ENCODE data around the gene FUBP3.
"Not testable (repeated sequence)": the region's sequence is repeated elsewhere in the genome, so short reads cannot be mapped to it uniquely, and the experiment has no call there.

FUBP3 gene

DNA sequence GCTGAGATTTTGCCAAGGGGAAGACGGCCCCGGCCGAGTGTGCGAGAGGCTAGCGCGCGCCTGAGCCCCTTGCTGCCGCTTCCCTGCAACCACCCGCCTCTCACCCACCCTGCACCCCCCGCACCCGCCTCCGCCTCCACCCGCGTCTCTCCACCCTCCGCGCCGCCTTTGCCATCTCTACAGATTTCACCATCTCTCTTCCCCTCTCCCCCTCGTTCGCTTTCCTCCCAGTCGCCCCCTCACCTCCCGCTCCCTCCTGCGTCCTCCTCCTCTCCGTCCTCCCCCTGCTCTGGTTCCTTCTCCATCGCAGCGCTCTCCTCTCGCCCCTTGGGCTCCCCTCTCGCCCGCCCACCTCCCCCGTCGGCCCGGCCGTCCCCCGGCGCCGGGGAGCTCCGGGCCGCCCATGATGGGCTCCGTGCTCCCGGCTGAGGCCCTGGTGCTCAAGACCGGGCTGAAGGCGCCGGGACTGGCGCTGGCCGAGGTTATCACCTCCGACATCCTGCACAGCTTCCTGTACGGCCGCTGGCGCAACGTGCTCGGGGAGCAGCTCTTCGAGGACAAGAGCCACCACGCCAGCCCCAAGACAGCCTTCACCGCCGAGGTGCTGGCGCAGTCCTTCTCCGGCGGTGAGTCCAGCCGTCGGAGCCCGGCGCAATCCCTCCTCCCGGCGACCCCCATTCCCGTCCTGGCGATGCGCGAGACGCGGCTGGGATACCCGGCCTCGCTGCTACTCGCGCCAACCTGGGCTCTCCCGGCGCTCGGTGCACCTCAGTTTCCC lies 85.1 kb downstream of the FUBP3 start, which contains the start of gene PRDM12:
TSS of gene PRDM12 (plus strand) at position 344 of the 778 bp plus-strand sequence. CDS start at position 404, 60 bp downstream.
- no peak for DNase-seq

- DNase-seq: no peak
These were observed 85.7 kb downstream of the FUBP3 start for GRCh38 chr9:130665029-130665430.

DNA sequence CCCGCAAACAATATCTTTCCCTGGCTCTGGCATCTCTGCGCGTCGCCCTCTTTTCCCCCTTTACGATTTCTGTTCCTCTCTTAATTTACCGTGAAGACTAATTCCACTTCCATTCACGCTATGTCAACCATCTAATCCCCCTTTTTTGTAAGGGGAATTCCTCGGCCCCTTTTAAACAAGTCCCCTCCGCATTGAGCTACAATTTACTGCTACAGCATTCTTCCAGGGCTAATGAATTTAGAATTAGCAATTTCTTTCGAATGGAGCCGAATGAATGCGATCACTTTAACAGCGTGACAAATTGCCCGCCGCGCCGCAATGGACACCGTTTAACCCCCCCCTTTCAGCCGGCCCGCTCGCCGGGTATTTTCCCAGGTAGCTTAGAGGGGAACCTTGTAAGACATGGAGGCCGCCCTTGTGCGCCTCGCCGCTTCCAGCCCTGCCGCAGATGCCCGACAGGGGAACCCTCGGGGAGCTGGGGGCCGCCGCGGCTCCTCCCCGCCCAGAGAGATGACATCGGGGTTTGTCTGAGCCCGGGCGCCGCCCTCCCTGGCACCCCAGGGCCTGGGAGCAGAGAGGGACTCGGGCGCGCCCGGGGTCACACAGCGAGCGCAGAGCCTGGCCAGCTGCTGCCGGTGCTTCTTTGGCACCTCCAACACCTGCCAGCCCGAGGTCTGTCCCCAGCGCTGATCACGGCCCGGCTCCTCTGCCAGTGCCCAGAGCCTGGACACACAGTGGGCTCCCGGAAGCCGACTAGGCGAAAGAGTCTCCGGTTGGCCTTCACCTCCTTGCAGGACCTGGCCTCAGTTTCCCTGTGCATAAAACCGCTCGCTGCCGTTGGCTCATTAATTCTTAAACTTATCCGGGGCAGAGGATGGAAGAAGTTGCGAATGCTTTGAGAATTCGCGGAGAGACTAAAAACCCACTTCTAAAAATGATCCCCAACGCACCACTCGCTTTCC lies 86.3 kb downstream of the FUBP3 start:
- DNase-seq: no peak

DNA sequence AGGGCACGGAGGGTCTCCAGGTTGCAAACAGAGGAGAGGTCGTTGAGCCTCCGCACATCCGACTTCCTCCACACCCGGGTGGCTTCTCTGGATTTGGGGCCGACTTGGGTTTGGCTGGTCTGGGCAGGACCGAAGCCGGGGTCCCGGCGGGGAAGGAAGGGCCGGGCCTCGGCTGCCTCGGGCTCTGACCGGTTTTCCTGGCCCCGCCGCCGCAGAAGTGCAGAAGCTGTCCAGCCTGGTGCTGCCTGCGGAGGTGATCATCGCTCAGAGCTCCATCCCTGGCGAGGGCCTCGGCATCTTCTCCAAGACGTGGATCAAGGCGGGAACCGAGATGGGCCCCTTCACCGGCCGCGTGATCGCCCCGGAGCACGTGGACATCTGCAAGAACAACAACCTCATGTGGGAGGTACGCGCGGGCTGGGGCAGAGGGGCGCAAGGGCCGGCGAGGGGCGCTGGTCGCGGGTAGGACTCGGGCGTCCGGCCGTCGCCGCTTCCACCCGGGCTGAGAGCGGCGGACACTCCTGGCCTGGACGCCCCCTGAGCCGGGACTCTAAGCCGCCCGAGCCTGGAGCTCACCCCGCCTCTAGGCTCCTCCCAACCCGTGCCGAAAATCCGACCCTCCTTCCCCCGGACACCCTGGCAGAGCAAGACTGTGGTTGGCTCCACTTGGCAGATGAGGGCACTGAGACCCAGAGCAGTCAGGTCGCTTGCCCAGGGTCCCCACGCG lies 87.2 kb downstream of the FUBP3 start:
- DNase-seq: no peak

GRCh38 chr9:130667120-130667435 lies 87.7 kb downstream of the FUBP3 start:
- DNase-seq: no peak

- no peak for DNase-seq
These were observed 88.8 kb downstream of the FUBP3 start for GRCh38 chr9:130668196-130668595.

DNA sequence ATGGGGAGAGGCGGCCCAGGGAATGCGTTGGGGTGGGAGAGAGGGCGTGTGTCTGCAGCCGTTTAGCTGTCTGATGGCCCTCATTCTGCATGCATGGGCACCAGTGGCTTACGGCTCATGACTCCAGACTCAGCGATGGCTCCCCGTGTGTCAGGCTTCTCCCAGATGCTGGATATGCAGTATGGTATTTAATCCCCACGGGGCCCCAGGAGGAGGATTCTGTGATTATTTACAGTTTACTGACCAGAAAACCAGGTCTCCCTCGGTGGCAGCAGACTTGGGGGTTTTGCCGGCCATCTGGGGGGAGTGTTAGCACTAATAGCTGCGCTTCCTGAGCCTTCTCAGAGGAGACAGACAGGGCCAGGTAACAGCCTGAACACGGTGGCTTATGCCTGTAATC lies 89.3 kb downstream of the FUBP3 start:
- DNase-seq: no peak

- no peak for DNase-seq
These were observed 90.6 kb downstream of the FUBP3 start for GRCh38 chr9:130669965-130670364.

DNA sequence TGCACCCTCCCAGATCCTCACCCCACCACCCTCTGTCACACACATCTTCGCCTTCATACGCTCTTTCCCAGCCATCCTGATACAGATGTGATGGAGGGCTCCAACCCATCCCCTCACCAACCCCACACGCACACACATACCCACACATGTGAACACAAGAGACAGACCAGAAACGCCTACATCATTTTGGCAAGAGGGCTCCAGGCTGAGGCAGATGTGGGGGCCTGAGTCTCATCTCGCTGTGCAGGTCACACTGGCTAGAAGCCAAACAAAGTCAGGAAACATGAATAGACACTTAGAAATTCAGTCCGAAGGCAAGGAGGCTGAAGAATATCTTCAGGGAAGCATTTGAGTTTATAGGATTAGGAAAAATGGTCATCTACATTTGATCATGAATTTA lies 91.3 kb downstream of the FUBP3 start:
- no peak for DNase-seq

GRCh38 chr9:130672466-130672865 lies 93.1 kb downstream of the FUBP3 start:
- DNase-seq: no peak

DNA sequence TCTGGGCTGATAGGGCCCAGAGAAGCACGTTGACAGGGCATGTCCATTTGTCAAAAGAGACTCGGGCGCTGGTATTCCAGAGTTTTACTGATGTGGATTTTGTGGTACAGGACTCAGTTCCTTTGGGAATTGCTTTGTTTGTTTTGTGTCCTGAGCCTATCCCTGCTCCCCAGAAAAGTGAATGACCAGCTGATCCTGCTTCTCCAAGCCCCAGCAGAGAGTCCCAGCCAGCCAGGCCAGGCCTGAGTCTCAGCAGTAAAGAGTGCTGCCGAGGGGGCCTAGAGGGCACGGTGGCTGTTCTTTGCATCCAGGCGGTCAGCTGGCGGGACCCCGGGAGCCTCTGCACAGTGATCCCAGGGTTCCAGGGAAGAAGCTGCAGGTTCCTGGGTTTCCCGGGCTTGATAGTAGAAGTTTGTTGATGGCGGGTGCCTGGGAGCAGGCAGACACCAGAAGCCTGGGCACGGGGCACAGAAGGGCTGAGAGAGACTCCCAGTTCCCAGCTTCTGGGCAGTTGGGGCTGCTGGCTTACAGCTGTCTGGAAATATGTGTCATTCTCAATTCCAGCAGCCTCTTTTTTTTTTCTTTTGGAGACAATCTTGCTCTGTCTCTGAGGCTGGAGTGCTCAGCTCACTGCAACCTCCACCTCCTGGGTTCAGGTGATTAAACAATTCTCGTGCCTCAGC lies 93.7 kb downstream of the FUBP3 start:
- DNase-seq: no peak

DNA sequence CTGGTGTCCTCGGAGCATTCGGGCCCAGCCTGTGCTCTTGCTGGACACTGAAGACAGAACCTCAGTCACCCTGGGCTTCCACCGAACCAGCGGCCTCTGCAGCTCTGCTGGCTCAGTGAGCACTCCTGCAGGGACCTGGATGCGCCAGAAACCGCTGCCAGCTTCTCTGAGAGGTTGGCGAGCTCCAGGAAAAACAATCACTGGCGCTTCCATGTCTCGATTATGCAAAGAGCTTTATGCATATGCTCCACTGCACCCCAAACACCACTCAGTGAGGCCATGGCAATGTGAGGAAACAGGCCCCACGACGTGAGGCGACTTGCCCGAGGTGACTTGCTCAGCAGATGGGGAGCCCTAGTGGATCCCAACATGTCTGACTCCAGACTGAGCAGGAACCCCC lies 96.0 kb downstream of the FUBP3 start:
- DNase-seq: no peak

DNA sequence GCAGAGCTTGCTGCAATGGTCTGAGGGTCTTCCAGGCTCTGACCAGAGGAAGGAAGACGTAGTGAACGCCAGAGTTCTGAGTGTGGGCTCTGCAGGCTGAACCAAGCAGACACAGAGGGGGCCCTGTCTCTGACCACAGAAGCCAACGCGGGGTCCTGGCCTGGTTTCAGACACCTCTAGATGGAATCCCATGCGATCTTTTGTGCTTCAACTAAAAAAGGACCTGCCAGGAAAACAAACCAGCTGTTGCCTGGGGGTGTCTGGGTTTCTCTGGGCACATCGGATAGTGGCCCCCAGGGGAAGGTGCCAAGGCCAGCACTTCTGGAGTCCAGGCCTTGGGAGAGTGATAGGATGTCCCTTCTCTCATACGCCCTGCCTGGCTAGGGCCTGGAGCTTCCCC lies 97.9 kb downstream of the FUBP3 start:
- DNase-seq: no peak

DNA sequence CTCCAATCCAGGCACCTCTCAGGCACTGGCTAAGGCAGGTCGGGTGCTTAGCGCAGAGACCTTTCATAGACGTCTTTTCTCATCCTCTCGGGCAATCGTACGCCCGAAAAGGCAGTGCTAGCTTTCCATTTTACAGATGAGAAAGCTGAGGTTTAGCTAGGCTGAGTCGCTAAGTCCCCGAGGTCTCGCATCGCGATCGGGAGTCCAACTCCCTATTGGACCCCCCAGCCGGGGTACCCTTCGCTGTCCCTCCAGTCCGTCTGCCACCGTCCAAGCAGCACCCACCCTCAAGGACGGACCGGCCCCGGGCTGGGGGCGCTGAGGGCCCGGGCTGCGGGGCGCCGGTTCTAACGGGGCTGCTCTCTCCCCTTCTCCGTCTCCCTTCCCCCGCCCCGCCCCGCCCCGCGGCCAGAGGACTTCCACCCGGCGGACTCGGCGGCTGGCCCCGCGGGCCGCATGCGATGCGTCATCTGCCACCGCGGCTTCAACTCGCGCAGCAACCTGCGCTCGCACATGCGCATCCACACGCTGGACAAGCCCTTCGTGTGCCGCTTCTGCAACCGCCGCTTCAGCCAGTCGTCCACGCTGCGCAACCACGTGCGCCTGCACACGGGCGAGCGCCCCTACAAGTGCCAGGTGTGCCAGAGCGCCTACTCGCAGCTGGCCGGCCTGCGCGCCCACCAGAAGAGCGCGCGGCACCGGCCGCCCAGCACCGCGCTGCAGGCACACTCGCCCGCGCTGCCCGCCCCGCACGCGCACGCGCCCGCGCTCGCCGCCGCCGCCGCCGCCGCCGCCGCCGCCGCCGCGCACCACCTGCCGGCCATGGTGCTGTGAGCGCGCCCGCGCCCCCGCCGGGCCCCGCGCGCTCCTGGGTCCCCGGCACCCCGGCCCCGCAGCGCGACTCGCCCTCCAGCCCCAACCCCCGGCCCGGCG lies 101.7 kb downstream of the FUBP3 start:
- peak in 2 of 4 experiments; percentile 12 to 22 for DNase-seq

- DNase-seq: no peak
These were observed 102.5 kb downstream of the FUBP3 start for GRCh38 chr9:130681769-130682420.

- DNase-seq: peak in 3 of 4 experiments; percentile 19 to 48 (median 25)
These were observed 103.2 kb downstream of the FUBP3 start for GRCh38 chr9:130682421-130683121.

DNA sequence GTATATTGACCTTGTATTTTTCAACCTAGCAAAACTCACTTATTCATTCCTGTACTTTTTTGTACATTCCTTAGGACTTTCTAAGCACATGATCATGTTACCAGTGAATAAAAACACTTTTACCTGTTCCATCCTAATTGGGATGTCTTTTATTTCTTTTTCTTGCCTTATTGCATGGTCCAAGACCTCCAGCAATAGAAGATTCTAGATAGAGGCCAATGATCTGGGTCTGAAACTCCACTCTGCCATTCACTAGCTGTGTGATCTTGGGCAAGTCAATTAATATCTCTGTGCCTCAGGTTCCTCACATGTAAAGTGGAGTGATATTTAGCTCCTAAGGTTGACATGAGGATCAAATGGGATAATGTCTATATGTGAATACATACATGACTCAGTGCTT lies 105.7 kb downstream of the FUBP3 start:
- DNase-seq: no peak

GRCh38 chr9:130685945-130686344 lies 106.6 kb downstream of the FUBP3 start:
- DNase-seq: not testable (repeated sequence)

DNA sequence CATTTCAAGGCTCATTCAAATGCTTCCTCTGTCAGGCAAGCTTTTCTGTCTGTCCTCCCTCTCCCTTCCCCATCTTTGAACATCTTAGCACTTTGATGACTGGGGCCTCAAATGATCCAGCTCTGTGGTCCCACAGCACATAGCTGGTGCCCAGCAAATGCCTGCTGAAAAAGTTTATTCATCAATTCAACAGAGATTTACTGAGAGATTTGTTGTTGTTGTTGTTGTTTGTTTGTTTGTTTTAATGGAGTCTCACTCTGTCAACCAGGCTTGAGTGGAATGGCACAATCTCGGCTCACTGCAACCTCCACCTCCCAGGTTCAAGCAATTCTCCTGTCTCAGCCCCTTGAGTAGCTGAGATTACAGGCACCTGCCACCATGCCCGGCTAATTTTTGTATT lies 108.2 kb downstream of the FUBP3 start:
- DNase-seq: no peak

Measured in activated CD4-positive, CD25-positive, alpha-beta regulatory T cell (primary cell).